NCI-H2171 (cell line): ENCODE results near the gene C9.
"Not testable (repeated sequence)": the region's sequence is repeated elsewhere in the genome, so short reads cannot be mapped to it uniquely, and the experiment has no call there.

ENCODE experiments used
- DNase-seq: peaks from one replicate; lab custom pipeline; 2025; lab: John Stamatoyannopoulos, UW

C9 gene

DNA sequence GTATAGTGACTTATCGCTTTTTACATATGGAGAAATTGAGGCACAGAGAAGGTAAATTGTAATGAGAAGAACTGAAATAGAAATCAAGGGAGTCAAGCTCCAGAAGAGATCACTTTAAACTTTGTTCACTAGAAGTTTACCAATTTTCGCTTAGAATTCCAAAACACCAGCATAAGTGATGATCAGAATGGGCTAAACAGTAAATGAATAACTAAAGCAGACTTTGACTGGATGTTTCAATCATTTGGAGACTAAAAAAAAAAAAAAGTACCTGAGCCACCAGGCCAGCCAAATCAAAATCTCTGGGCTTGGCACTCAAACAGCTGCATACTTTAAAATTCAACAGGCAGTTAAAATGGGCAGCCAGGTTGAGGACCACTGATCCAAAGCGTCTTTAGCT, 106.7 kb downstream of the C9 start:
- no peak for DNase-seq

DNA sequence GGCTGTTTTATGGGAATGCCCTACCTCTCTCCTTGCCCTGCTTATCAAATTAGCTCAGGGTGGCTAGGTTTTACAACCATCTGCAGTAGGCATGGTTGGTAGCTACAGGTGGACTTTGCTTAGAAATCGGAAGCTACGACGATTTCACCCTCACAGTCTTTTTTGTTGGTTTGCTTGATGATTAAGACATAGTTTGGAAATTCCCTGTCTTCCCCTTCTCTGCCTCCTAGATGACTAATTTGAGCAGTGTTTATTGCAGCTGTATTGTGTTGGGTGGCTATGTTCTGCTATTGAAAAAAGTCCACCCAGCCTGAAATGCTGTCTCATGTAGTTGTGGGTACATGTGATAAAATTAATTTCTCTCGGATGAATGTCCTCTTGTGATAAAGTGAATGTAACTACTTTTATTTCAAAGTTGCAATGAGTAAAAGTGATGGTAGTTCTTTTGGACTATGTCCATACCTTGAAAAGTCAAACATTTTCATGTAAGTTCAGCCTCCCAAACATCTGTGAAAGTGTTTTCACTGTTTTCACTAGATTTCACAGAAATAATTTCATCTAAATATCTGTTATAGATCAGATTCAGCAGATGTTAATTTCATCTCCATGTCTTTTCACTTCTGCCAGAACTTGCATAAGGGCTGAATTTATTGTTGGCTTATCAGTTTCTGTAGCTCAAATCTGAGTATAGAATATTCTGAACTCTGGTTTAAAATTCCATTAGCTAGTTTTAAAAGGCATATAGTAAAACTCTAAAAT, 107.6 kb downstream of the C9 start:
- no peak for DNase-seq

- DNase-seq, result no peak
Measured at GRCh38 chr5:39255406-39255805, 108.9 kb downstream of the C9 start.

GRCh38 chr5:39254671-39255070, 109.6 kb downstream of the C9 start:
- DNase-seq, result no peak

GRCh38 chr5:39253196-39253595, 111.1 kb downstream of the C9 start:
- DNase-seq, result no peak

- DNase-seq, result no peak
Measured at GRCh38 chr5:39249564-39250274, 114.6 kb downstream of the C9 start.

DNA sequence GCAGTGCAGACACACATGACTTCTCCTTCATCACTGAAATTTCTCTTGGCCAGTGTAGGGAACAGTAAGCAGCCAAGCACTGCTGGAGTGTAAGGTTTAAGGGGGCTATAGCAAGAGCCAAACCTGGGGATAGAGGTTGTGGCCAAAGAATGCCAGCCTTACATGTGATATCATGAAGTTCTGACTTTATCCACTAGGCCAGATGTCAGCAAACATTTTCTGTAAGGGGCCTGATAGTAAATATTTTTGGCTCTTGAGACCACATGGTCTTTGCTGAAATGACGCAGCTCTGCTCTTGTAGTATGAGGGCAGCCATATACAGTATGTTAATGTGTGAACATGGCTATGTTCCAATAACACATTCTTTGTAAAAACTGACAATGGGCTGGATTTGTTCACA, 115.2 kb downstream of the C9 start:
- no peak for DNase-seq

DNA sequence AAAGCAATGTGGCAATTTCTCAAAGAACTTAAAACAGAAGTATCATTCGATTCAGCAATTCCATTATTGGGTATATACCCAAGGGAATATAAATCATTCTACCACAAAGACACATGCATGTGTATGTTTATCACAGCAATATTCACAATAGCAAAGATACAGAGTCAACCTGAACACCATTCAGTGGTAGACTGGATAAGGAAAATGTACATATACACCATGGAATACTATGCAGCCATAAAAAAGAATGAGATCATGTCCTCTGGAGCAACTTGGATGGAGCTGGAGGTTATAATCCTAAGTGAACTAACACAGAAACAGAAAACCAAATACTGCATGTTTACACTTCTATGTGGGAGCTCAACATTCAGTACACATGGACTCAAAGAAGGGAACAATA, 123.5 kb downstream of the C9 start:
- DNase-seq, result no peak

GRCh38 chr5:39238366-39239105, 125.8 kb downstream of the C9 start:
- DNase-seq, result no peak

- no peak for DNase-seq
Measured at GRCh38 chr5:39236718-39237117, 127.6 kb downstream of the C9 start.

DNA sequence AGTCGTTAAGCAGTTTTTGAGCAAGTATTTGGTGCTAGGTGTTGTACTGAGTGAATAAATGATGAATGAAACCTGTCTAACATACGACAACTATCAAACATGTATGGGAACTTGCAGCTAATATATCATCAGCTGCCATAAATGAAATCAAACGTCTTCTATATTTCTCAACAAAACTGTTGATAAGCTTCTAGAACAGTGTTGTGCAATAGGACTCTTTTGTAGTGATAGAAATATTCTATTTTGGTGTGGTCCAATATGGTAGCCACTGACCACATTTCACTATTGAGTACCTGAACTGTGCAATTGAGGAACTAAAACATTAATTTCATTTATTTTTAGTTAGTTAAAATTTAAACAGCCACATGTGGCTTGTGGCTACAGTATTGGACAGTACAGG, 128.6 kb downstream of the C9 start:
- no peak for DNase-seq

GRCh38 chr5:39234494-39234893, 129.8 kb downstream of the C9 start:
- not testable (repeated sequence) for DNase-seq
